HepG2 (cell line): ENCODE data around the gene MARCHF9. TPM values are rescaled to one million over a fixed set of nuclear protein-coding genes. Genes with fewer than 3 reads are reported as not detected.
A peak's percentile ranks its signal among the peaks of the same experiment; 100 is the strongest.

Source experiments
- BORCS8-MEF2B ChIP-seq: sonication (generic); formaldehyde crosslinking; IDR thresholded peaks from 2 replicates; pipeline ENCODE4 v1.8.0; 2022; ENCODE audit warnings: mild to moderate bottlenecking, missing genetic modification reagents
- EED ChIP-seq: sonication (generic); formaldehyde crosslinking; IDR thresholded peaks from 2 replicates; pipeline ENCODE4 v1.5.0; 2020; ENCODE audit warnings: mild to moderate bottlenecking, missing genetic modification reagents
- HDAC2 ChIP-seq: sonication (generic); formaldehyde crosslinking; IDR thresholded peaks from 2 replicates; pipeline ENCODE4 v1.4.0; 2020; ENCODE audit warnings: missing genetic modification reagents
- IKZF1 ChIP-seq: fragments of 450-650 bp; IDR thresholded peaks from 2 replicates; pipeline ENCODE4 v1.7.1; 2016
- NRL ChIP-seq: sonication (generic); formaldehyde crosslinking; IDR thresholded peaks from 2 replicates; pipeline ENCODE4 v1.5.0; 2020; ENCODE audit warnings: missing genetic modification reagents, mild to moderate bottlenecking, moderate library complexity, borderline replicate concordance
- RARG ChIP-seq: sonication (generic); formaldehyde crosslinking; IDR thresholded peaks from 2 replicates; pipeline ENCODE4 v1.4.0; 2020; ENCODE audit warnings: low read depth, mild to moderate bottlenecking, missing genetic modification reagents
- RNF2 ChIP-seq: fragments of 450-650 bp; conservative IDR thresholded peaks from 2 replicates; pipeline ENCODE4 v1.6.1; 2016; ENCODE audit warnings: low read depth
- SCMH1 ChIP-seq: sonication (generic); formaldehyde crosslinking; IDR thresholded peaks from 2 replicates; pipeline ENCODE4 v1.9.0; 2021; ENCODE audit warnings: missing genetic modification reagents, mild to moderate bottlenecking, borderline replicate concordance
- SMARCE1 ChIP-seq: fragments of 450-650 bp; IDR thresholded peaks from 2 replicates; pipeline ENCODE4 v1.6.1; 2017; ENCODE audit warnings: borderline replicate concordance
- ZFP36 ChIP-seq: fragments of 150-350 bp; IDR thresholded peaks from 2 replicates; pipeline ENCODE4 v1.6.1; 2018; ENCODE audit warnings: borderline replicate concordance, low read length, low read depth; ENCODE audit not compliant: partially characterized antibody
- ZKSCAN1 ChIP-seq: fragments of 150-350 bp; IDR thresholded peaks from 2 replicates; pipeline ENCODE4 v1.6.1; 2014; ENCODE audit warnings: low read length
- ZNF317 ChIP-seq: sonication (generic); formaldehyde crosslinking; IDR thresholded peaks from 2 replicates; pipeline ENCODE4 v1.5.0; 2020; ENCODE audit warnings: mild to moderate bottlenecking, missing genetic modification reagents
- ZNF577 ChIP-seq: sonication (generic); formaldehyde crosslinking; IDR thresholded peaks from 2 replicates; pipeline ENCODE4 v1.4.0; 2020; ENCODE audit warnings: mild to moderate bottlenecking, low read depth, missing genetic modification reagents, borderline replicate concordance
- ZNF781 ChIP-seq: sonication (generic); formaldehyde crosslinking; IDR thresholded peaks from 2 replicates; pipeline ENCODE4 v1.5.1; 2020; ENCODE audit warnings: borderline replicate concordance, mild to moderate bottlenecking, missing genetic modification reagents; ENCODE audit errors: not compliant biosample characterization
- ZNF790 ChIP-seq: sonication (generic); formaldehyde crosslinking; IDR thresholded peaks from 2 replicates; pipeline ENCODE4 v1.8.0; 2022; ENCODE audit warnings: missing genetic modification reagents, mild to moderate bottlenecking, borderline replicate concordance
- polyA plus RNA-seq, 8 experiments: library from polyadenylated mRNA; depleted of rRNA in 3 of 8; stranded (reverse) in 7 of 8; unstranded in 1 of 8; fragments of >200 nt; fragmentation: Illumina TruSeq in 4 of 8; extraction: Trizol in 4 of 8; gene quantifications; 2 replicates each; pipeline versions ENCODE4 v1.2.1 to v1.2.3, GENCODE V29; 2011 to 2016; ENCODE audit warnings: low read depth in 4 of 8, missing spikeins in 1 of 8, mixed read lengths in 1 of 8; ENCODE audit not compliant: insufficient read depth in 1 of 8
- total RNA-seq, 5 experiments: library from RNA; depleted of rRNA; stranded (reverse); fragments of >200 nt; fragmentation: Illumina TruSeq; extraction: Trizol; gene quantifications; 2 replicates each; pipeline ENCODE4 v1.2.3, GENCODE V29; 2016; ENCODE audit warnings: low read depth in 1 of 5
- TF ChIP-seq, protein P1 (sequence below): sonication (generic); formaldehyde crosslinking; IDR thresholded peaks from 2 replicates; pipeline ENCODE4 v1.4.0; 2020; ENCODE audit warnings: missing genetic modification reagents
- TF ChIP-seq, protein P2 (sequence below): sonication (generic); formaldehyde crosslinking; IDR thresholded peaks from 2 replicates; pipeline ENCODE4 v1.5.0; 2020; ENCODE audit warnings: missing genetic modification reagents
- TF ChIP-seq, protein P3 (sequence below): sonication (generic); formaldehyde crosslinking; IDR thresholded peaks from 2 replicates; pipeline ENCODE4 v1.9.0; 2021; ENCODE audit warnings: missing genetic modification reagents, borderline replicate concordance
- TF ChIP-seq, protein P4 (sequence below): sonication (generic); formaldehyde crosslinking; IDR thresholded peaks from 2 replicates; pipeline ENCODE4 v1.4.0; 2020; ENCODE audit warnings: mild to moderate bottlenecking, missing genetic modification reagents
- TF ChIP-seq, protein P5 (sequence below): sonication (generic); formaldehyde crosslinking; IDR thresholded peaks from 2 replicates; pipeline ENCODE4 v1.4.0; 2020; ENCODE audit warnings: missing genetic modification reagents

Gene MARCHF9
- total and polyA plus RNA-seq, 2 of the 13 experiments (the other 11 are each of a cell fraction or from before 2014, with no cell fraction given): 5.7 to 9.6 TPM

DNA sequence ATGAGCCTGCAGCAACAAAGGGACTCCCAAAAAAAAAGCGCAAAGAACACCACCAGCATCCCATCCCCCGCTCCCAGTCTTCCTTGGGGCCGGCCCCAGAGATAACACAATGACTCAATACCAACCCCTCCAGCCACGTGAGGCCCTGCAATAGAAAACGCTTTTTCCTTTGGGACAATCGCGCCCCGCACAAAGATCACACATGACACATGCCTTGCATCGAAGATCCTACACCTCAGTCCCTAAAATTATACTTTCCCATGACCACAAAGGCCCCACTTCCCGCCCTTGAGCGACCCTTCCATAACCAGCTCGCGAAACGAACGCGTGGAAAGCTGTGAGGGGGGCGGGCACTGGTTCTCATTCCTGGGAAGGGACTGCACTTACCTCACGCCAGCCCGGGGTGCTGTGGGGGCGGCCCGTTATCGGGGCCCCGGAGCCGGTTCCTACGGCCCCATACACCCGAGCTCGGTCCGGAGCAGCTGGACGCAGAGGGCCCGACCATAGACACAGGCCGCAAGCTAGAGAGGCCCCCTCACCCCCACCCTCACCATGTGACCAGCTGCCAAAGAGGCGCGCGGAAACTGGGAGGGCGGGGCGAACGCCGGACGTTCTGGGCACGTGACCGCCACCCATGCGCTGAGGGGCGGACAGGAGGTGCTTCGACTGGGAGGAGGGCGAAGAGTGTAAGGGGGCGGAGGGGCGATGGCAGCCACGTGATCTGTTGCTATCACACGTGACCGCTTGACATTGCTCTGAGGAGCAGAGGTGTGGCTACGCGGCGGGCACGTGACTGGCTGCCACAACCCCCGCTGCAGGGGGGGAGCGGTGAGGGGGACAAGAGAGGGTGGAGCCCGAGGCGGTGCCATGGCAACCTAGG is 2.9 kb upstream of the MARCHF9 start, which contains the start of gene CDK4 (continued):
- TF ChIP-seq SMARCE1 (no peak), SCMH1 (CRISPR knock-in tag) (no peak), NRL (peak; percentile 21; the same call in 1 of the 2 replicates), ZNF790 (CRISPR knock-in tag) (no peak), RNF2 (peak; percentile 86), RARG (peak; percentile 87; the same call in 1 of the 2 replicates), EED (CRISPR knock-in tag) (peak; percentile 86; the same call in 1 of the 2 replicates), ZNF577 (CRISPR knock-in tag) (peak; percentile 91; the same call in 1 of the 2 replicates), ZNF317 (peak; percentile 91), ZFP36 (no peak), ZNF781 (CRISPR knock-in tag) (peak; percentile 83), ZKSCAN1 (no peak), BORCS8-MEF2B (CRISPR knock-in tag) (peak; percentile 71), IKZF1 (no peak), HDAC2 (CRISPR knock-in tag) (peak; percentile 83; the same call in 1 of the 2 replicates)
- TF ChIP-seq, protein P1, sequence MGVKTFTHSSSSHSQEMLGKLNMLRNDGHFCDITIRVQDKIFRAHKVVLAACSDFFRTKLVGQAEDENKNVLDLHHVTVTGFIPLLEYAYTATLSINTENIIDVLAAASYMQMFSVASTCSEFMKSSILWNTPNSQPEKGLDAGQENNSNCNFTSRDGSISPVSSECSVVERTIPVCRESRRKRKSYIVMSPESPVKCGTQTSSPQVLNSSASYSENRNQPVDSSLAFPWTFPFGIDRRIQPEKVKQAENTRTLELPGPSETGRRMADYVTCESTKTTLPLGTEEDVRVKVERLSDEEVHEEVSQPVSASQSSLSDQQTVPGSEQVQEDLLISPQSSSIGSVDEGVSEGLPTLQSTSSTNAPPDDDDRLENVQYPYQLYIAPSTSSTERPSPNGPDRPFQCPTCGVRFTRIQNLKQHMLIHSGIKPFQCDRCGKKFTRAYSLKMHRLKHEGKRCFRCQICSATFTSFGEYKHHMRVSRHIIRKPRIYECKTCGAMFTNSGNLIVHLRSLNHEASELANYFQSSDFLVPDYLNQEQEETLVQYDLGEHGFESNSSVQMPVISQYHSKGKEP (CRISPR knock-in tag): no peak
- TF ChIP-seq, protein P2, sequence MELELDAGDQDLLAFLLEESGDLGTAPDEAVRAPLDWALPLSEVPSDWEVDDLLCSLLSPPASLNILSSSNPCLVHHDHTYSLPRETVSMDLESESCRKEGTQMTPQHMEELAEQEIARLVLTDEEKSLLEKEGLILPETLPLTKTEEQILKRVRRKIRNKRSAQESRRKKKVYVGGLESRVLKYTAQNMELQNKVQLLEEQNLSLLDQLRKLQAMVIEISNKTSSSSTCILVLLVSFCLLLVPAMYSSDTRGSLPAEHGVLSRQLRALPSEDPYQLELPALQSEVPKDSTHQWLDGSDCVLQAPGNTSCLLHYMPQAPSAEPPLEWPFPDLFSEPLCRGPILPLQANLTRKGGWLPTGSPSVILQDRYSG: peak; percentile 80; the same call in 1 of the 2 replicates
- TF ChIP-seq, protein P3, sequence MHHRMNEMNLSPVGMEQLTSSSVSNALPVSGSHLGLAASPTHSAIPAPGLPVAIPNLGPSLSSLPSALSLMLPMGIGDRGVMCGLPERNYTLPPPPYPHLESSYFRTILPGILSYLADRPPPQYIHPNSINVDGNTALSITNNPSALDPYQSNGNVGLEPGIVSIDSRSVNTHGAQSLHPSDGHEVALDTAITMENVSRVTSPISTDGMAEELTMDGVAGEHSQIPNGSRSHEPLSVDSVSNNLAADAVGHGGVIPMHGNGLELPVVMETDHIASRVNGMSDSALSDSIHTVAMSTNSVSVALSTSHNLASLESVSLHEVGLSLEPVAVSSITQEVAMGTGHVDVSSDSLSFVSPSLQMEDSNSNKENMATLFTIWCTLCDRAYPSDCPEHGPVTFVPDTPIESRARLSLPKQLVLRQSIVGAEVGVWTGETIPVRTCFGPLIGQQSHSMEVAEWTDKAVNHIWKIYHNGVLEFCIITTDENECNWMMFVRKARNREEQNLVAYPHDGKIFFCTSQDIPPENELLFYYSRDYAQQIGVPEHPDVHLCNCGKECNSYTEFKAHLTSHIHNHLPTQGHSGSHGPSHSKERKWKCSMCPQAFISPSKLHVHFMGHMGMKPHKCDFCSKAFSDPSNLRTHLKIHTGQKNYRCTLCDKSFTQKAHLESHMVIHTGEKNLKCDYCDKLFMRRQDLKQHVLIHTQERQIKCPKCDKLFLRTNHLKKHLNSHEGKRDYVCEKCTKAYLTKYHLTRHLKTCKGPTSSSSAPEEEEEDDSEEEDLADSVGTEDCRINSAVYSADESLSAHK (CRISPR knock-in tag): peak; percentile 75; the same call in 1 of the 2 replicates
- TF ChIP-seq, protein P4, sequence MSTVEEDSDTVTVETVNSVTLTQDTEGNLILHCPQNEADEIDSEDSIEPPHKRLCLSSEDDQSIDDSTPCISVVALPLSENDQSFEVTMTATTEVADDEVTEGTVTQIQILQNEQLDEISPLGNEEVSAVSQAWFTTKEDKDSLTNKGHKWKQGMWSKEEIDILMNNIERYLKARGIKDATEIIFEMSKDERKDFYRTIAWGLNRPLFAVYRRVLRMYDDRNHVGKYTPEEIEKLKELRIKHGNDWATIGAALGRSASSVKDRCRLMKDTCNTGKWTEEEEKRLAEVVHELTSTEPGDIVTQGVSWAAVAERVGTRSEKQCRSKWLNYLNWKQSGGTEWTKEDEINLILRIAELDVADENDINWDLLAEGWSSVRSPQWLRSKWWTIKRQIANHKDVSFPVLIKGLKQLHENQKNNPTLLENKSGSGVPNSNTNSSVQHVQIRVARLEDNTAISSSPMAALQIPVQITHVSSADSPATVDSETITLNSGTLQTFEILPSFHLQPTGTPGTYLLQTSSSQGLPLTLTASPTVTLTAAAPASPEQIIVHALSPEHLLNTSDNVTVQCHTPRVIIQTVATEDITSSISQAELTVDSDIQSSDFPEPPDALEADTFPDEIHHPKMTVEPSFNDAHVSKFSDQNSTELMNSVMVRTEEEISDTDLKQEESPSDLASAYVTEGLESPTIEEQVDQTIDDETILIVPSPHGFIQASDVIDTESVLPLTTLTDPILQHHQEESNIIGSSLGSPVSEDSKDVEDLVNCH: no peak
- TF ChIP-seq, protein P5, sequence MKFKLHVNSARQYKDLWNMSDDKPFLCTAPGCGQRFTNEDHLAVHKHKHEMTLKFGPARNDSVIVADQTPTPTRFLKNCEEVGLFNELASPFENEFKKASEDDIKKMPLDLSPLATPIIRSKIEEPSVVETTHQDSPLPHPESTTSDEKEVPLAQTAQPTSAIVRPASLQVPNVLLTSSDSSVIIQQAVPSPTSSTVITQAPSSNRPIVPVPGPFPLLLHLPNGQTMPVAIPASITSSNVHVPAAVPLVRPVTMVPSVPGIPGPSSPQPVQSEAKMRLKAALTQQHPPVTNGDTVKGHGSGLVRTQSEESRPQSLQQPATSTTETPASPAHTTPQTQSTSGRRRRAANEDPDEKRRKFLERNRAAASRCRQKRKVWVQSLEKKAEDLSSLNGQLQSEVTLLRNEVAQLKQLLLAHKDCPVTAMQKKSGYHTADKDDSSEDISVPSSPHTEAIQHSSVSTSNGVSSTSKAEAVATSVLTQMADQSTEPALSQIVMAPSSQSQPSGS (CRISPR knock-in tag): peak; percentile 60
